ENCODE data around the gene PCNX2. TPM values are rescaled to one million over a fixed set of nuclear protein-coding genes. Genes with fewer than 3 reads are reported as not detected.

PCNX2 gene
- total and polyA plus RNA-seq, 4 donors, result 2.0 to 15.1 (median 6.4) TPM

GRCh38 chr1:233010146-233010545, 285.4 kb downstream of the PCNX2 start:
- Histone ChIP-seq H3K9me3 (ENCODE audit: control insufficient read depth in 4 of 4, insufficient read depth in 3 of 4, low read length in 3 of 4) (no peaks in the 10 kb centered on the region), H3K27me3 (ENCODE audit: control insufficient read depth in 3 of 3, insufficient read depth in 3 of 3, low read length in 2 of 3) (no peaks in the 10 kb centered on the region), H3K27ac (ENCODE audit: low read depth in 1 of 2, low read length in 1 of 2) (no peak overlapping the region), H3K4me1 (ENCODE audit: control insufficient read depth in 5 of 5, insufficient read depth in 5 of 5, low read length in 5 of 5) (peaks cover 0 to 7% (median 2%) of the 10 kb centered on the region in 5 donors), H3K4me3 (no peak overlapping the region), H3K36me3 (ENCODE audit: control insufficient read depth in 4 of 4, insufficient read depth in 4 of 4, low read length in 4 of 4) (peaks cover 0 to 2% (median 0%) of the 10 kb centered on the region in 4 donors), H3K9ac (ENCODE audit: insufficient read depth in 1 of 2, low read length in 2 of 2) (no peak overlapping the region)
- no peak for TF ChIP-seq CTCF (IDR thresholded peaks at IDR 0.05; ENCODE audit: control extremely low read depth, extremely low read depth)
- DNase-seq (no peak), ATAC-seq (ENCODE audit: insufficient read depth, low FRiP score) (no peak)
- 79 to 80% methylated on average over 3 of the region's 3 CpGs for WGBS, 2 donors

- H3K27me3 ChIP-seq (ENCODE audit: control insufficient read depth in 3 of 3, insufficient read depth in 3 of 3, low read length in 2 of 3), result no peaks in the 10 kb centered on the region
- 96 to 100% methylated on average over 3 of the region's 3 CpGs for WGBS, 2 donors
- H3K9ac ChIP-seq (ENCODE audit: insufficient read depth in 1 of 2, low read length in 2 of 2), result no peak overlapping the region
- H3K9me3 ChIP-seq (ENCODE audit: control insufficient read depth in 4 of 4, insufficient read depth in 3 of 4, low read length in 3 of 4), result peaks cover 0 to 1% (median 0%) of the 10 kb centered on the region in 4 donors
- ATAC-seq (ENCODE audit: insufficient read depth, low FRiP score) (no peak), DNase-seq (no peak)
- TF ChIP-seq CTCF (IDR thresholded peaks at IDR 0.05; ENCODE audit: control extremely low read depth, extremely low read depth), result no peak
- H3K27ac ChIP-seq (ENCODE audit: low read depth in 1 of 2, low read length in 1 of 2), result no peak overlapping the region
- no peaks in the 10 kb centered on the region for H3K36me3 ChIP-seq (ENCODE audit: control insufficient read depth in 4 of 4, insufficient read depth in 4 of 4, low read length in 4 of 4)
- no peak overlapping the region for H3K4me3 ChIP-seq
- H3K4me1 ChIP-seq (ENCODE audit: control insufficient read depth in 5 of 5, insufficient read depth in 5 of 5, low read length in 5 of 5), result peaks cover 0 to 3% (median under 1%) of the 10 kb centered on the region in 5 donors
These were observed 289.0 kb downstream of the PCNX2 start for GRCh38 chr1:233006541-233006973.

GRCh38 chr1:233006108-233006507, 289.4 kb downstream of the PCNX2 start:
- TF ChIP-seq CTCF (IDR thresholded peaks at IDR 0.05; ENCODE audit: control extremely low read depth, extremely low read depth), result no peak
- no peak overlapping the region for H3K4me3 ChIP-seq
- no peak for ATAC-seq (ENCODE audit: insufficient read depth, low FRiP score)
- 85 to 92% methylated on average over 6 of the region's 6 CpGs for WGBS, 2 donors
- H3K27me3 ChIP-seq (ENCODE audit: control insufficient read depth in 3 of 3, insufficient read depth in 3 of 3, low read length in 2 of 3), result no peaks in the 10 kb centered on the region
- H3K9ac ChIP-seq (ENCODE audit: insufficient read depth in 1 of 2, low read length in 2 of 2), result no peak overlapping the region
- DNase-seq, result no peak
- H3K4me1 ChIP-seq (ENCODE audit: control insufficient read depth in 5 of 5, insufficient read depth in 5 of 5, low read length in 5 of 5), result peaks cover 0 to 2% (median 0%) of the 10 kb centered on the region in 5 donors
- H3K27ac ChIP-seq (ENCODE audit: low read depth in 1 of 2, low read length in 1 of 2), result no peak overlapping the region
- H3K36me3 ChIP-seq (ENCODE audit: control insufficient read depth in 4 of 4, insufficient read depth in 4 of 4, low read length in 4 of 4), result no peaks in the 10 kb centered on the region
- peaks cover 0 to 1% (median 0%) of the 10 kb centered on the region in 4 donors for H3K9me3 ChIP-seq (ENCODE audit: control insufficient read depth in 4 of 4, insufficient read depth in 3 of 4, low read length in 3 of 4)

- Histone ChIP-seq H3K9me3 (ENCODE audit: control insufficient read depth in 4 of 4, insufficient read depth in 3 of 4, low read length in 3 of 4) (peaks cover 0 to 1% (median 0%) of the 10 kb centered on the region in 4 donors), H3K4me1 (ENCODE audit: control insufficient read depth in 5 of 5, insufficient read depth in 5 of 5, low read length in 5 of 5) (peaks cover 0 to 2% (median 0%) of the 10 kb centered on the region in 5 donors), H3K4me3 (no peak overlapping the region), H3K27me3 (ENCODE audit: control insufficient read depth in 3 of 3, insufficient read depth in 3 of 3, low read length in 2 of 3) (no peaks in the 10 kb centered on the region), H3K36me3 (ENCODE audit: control insufficient read depth in 4 of 4, insufficient read depth in 4 of 4, low read length in 4 of 4) (no peaks in the 10 kb centered on the region), H3K9ac (ENCODE audit: insufficient read depth in 1 of 2, low read length in 2 of 2) (no peak overlapping the region), H3K27ac (ENCODE audit: low read depth in 1 of 2, low read length in 1 of 2) (no peak overlapping the region)
- no peak for TF ChIP-seq CTCF (IDR thresholded peaks at IDR 0.05; ENCODE audit: control extremely low read depth, extremely low read depth)
- ATAC-seq (ENCODE audit: insufficient read depth, low FRiP score) (no peak), DNase-seq (no peak)
- 86 to 96% methylated on average over 8 of the region's 8 CpGs for WGBS, 2 donors
These were observed 289.8 kb downstream of the PCNX2 start for GRCh38 chr1:233005703-233006102.
